Stimulated activated CD4-positive, alpha-beta T cell treated with anti-CD3 and anti-CD28 coated beads, TNF-alpha, amount 100 ng/mL, for 1 hour (primary cell): ENCODE data around the gene TEF.

Experiments used
- DNase-seq, 3 donors: peaks; one replicate each; pipeline ENCODE4 v3.0.0-alpha.2; 2020; ENCODE audit warnings: low read depth in 3 of 3, low spot score in 1 of 3

The TEF gene

DNA sequence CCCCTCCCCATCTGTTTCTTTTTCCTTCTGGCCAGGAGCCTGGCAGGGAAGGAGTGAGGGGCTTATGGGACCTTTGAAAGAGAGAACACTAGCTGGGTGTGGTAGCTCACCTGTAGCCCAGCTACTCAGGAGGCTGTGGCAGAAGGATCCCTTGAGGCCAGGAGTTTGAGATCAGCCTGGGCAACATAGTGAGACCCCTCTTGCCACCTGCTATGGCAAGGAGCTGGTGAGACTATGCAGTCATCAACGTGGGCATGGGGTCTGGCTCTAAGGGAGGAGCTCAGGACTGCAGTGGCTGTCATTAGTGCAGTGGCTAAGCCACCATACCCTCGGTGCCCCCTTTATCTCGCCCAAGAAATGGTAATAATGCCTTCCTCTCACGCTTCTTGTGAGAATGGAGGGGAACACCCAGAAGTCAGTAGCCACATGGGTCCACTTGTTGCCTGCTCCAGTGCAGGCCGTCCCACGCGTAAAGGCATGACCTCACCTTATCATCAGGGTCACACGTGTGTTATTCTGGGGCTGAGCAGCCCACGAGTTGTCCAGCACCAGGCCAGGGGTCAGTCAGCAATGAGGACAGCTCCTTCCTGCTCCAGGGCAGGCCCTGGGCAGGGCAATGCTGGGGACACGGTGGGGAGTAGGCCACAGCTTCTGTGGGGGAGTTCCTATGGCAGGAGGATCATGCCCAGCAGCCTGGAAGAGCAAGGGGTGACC is 27.7 kb upstream of the TEF start:
- DNase-seq, result no peak

DNA sequence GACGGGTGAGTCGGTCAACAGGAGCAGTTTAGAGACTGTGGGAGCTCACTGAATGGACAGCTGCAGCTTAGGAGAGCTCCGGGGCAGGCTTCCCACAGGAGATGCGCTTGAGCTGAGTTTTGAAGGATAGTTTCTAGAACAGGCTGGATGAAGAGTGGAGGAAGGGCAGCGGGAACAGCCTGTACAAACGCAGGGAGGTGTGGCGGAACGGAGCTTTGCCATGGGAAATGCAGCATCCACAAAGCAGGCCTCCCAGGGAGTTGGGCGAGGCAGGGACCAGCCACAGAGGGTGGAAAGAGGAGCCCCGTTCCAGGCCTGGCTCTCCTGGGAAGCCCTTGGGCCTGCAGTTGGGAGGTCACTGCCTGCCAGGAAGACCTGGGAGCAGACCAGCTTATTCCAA is 26.8 kb upstream of the TEF start:
- no peak for DNase-seq

DNA sequence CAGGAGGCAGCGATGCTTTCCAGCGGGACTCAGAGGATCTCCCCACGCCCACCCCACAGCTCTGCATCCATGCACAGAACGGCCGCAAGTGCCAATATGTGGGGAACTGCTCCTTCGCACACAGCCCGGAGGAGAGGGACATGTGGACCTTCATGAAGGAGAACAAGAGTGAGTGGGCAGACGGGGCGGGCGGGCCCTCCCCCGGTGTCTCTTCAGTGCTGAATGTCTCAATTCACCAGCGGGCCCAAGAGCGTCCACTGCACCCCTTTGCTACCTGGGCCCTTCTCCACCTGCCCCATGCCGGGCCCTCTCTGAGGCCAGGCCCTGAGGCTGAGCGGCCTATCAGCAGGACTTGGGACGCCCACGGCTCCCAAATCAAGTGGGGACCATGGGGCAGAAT is 25.8 kb upstream of the TEF start:
- DNase-seq, result no peak

DNA sequence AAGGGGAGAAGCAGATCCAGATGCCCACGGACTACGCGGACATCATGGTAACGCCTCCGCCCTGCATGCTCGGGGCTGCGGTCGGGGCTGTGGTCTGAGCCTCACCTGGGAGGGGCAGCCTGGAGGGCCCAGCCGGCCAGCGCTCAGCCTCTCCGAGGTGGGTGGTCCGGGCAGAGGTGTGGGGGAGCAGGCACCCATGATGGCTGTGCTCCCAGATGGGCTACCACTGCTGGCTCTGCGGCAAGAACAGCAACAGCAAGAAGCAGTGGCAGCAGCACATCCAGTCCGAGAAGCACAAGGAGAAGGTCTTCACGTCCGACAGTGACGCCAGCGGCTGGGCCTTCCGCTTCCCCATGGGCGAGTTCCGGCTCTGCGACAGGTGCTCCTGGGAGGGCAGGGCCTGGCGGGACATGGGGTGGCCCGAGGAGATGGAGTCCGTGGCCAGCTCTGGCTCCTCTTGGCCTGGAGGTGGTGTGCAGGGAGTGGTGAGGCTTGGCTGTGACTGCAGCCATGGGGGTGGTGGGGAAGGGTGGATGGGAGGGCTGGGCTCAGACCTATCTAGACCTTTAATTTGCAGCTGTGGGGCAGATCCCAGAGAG is 25.2 kb upstream of the TEF start:
- no peak for DNase-seq

DNA sequence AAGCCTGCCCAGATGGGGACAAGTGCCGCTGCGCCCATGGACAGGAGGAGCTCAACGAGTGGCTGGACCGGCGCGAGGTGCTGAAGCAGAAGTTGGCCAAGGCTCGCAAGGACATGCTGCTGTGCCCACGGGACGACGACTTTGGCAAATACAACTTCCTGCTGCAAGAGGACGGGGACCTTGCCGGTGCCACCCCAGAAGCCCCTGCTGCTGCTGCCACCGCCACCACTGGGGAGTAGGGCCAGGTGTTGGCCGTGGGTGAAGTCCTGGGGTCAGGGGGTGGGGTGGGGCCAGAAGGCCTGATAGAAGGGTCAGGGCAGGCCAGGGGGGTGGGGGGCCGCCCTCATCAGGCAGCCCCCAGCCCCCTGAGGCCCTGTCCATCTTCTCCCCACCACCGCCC is 24.6 kb upstream of the TEF start:
- DNase-seq, result no peak

DNA sequence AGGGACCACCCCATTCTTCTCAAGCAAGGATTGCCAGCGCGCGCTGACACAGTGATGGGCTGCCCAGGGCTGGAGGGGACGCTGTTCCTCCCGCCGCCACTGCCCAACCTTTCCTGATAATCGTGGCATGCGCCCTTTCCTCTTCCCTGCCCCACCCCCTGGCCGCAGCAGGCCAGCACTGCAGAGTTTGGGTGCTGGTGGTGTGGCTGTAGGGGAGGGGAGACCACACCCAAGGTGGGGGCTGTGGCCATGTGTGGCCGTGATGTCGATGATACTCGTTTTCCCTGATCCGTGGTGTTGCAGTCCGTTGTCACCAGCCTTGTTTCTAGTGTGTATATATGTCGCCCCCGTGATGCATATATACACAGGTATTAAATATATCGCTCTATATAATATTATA is 22.8 kb upstream of the TEF start:
- DNase-seq, result no peak

DNA sequence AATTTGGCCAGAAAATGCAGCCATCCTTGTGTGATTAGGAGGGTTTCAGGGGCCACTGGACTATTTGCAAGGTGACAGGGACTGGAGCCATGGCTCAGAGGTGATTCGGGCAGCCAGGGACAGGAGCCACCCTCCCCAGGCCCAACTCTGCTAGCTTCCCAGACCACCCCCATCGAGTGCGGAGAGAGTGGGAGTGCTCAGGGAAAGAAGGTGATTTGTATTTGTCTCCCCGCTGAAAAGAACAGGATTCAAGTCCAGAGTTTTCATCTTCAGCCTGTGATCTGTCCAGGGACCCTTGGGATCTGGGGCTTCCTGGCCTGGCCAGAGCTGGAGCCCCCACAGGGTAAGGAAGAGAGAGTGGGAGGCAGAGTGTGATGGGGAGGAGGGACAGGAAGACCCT is 22.4 kb upstream of the TEF start:
- DNase-seq, result no peak

DNA sequence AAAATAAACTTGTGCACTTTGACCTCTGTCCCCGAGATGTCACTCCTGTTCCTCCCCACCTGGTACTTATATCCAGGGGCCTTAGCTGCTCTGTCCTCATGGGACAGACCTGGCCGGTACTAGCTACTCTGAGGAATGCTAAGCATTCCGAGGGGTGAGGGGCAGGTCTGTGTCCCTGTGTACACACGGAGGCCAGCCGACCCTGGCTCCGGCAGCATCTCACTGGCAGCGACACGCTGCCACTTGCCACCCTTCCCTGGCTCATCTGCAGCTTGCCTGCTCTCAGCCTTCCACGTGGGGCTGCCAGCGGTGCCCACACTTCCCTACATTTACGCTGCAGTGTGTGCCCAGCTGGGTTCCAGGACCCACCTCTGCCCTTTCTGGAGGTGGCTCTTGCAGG is 21.6 kb upstream of the TEF start:
- DNase-seq, result no peak

DNA sequence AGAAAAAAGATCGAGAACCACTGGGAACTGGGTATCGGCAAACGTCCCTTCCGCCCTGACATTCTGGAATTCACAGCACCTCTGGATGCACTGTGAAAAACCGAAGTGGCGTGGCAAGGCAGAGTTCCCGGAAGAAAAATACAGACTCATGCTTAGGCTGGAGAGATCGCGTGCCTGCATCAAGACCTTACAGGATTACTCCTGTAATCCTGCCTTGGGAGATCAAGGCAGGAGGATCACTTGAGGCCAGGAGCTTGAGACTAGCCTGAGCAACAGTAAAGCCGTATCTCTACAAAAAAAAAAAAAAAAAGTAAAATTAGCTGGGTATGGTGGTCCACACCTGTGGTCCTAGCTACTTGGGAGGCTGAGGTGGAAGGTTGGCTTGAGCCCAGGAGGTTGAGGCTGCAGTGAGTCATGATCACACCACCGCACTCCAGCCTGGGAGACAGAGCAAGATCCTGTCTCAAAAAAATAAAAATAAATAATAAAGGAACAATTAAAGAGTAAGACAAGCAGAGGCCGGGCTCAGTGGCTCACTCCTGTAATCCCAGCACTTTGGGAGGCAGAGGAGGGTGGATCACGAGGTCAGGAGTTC is 19.9 kb upstream of the TEF start:
- no peak for DNase-seq

DNA sequence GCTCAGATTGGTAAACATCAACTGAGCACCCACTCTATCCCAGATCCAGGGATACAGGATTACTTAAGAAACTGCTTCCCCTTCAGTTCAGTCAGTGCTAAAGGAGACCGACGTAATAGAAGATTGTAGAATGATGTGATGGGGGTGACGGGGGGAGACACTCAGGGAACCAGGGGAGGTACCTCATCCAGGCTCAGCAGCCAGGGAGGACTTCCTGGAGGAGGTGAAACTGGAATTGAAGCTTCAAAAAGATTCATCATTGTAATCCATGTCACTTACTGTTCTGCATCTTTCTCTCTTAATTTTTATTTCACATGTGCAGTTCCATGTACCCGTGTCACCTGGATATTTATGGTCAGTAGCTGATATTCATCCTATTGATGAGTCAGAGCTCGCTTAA is 19.1 kb upstream of the TEF start:
- DNase-seq, result no peak

DNA sequence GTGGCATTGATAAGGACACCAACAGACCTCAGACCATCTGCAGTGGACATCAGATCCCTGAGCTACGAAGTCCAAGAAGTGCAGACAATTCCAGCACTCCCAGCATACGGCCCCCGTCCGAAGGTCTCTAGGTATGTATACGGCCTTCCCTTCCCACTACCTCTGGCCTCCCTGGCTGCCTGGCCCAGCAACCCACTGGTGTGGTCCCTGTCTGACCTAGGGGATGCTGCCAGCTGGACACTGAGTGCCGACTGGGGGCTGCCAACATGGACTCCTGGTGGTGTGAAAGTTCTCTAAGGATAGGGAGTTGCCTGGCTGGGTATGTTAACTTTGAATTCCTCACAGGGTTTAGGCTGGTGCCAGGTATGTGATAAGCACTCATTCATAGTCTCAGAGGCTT is 17.5 kb upstream of the TEF start:
- no peak for DNase-seq

DNA sequence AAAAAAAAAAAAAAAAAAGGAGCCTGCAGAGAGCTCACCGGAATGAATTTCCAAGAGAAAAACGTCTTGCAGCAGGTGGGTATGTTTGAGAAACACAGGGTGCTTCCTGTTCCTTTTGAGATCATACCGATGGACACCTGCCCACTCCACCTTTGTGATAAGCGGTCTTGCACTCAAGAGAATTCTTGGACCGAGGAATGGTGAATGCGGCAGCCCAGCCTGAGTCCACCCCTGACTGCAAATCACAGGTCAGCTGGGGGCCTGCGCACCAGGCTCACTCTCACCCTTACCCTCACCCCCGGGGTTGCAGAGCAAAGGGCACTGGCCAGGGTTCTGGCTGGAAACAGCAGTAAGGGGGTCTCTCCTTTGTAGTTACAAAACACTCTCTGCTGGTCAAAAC is 16.8 kb upstream of the TEF start:
- no peak for DNase-seq

DNA sequence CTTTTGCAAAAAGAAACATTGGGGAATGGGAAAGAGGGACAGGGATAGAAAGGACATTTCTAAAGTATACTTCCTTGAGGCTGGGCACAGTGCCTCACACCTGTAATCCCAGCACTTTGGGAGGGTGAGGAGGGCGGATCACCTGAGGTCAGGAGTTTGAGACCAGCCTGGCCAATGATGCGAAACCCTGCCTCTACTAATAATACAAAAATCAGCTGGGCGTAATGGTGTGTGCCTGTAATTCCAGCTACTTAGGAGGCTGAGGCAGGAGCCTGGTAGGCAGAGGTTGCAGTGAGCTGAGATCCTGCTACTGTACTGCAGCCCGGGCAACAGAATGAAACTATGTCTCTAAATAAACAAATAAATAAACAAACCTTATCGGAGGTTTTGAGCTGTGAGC is 16.3 kb upstream of the TEF start:
- no peak for DNase-seq

DNA sequence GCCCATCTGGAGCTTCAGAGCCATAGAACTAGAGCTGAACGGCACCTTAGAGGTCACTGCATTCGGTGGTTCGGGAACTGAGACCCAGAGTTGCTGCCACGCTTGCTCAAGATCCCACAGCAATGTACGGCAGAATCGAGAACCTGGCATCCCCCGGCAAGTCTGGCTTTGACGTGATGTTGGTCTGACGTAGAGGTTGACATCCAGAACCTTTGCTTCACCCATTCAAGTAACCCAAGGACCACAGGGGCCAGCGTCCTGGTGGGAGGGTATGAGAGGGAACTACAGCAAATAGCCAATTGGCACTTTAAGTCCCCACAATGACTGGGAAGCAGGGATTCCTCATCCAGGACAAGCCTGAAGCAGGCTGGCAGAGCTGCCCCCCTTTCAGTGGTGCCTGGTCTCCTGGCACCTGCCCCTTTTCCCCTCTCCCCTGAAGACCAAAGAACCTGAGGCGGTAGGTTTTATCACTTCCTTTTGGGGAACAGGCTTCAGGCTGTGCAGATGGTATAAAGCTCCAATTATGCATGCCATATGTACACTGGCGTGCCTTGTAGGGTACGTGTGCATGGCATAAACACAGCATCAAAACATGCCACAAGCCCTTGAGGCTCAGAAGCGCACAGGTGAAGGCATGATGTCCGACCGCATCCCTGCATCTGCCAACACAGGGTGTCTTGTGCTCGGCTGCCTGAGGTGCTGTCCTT is 15.3 kb upstream of the TEF start:
- DNase-seq, result no peak

DNA sequence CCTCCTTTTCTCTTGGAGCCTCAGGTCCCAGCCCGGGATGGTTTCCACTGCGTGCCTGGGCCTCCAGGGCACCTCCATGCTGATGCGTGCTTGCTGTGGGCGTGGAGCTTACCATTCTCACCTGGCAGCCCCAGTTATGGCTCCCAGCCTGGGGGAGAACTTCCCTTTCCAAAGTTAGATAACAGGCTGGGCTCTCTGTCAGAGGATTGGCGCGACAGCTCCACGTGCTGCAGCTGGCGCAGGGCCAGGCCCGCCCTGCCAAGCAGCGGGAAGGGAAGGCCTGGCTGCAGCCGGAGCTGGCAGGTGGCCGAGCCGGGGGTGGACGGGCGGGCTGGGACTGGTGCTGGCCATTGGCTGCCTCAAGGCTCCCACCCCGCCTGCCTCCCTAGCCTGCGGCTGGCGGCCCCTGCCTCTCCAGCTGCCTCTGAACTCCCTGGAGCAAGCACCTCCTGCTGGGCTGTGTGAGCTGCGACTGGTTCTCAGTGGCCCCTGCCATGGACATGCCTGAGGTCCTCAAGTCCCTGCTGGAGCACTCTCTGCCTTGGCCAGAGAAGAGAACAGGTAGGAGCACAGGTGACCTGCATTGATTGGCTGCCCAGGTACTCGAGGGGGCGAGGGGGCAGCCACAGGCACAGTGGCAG is 14.6 kb upstream of the TEF start:
- DNase-seq, result no peak

DNA sequence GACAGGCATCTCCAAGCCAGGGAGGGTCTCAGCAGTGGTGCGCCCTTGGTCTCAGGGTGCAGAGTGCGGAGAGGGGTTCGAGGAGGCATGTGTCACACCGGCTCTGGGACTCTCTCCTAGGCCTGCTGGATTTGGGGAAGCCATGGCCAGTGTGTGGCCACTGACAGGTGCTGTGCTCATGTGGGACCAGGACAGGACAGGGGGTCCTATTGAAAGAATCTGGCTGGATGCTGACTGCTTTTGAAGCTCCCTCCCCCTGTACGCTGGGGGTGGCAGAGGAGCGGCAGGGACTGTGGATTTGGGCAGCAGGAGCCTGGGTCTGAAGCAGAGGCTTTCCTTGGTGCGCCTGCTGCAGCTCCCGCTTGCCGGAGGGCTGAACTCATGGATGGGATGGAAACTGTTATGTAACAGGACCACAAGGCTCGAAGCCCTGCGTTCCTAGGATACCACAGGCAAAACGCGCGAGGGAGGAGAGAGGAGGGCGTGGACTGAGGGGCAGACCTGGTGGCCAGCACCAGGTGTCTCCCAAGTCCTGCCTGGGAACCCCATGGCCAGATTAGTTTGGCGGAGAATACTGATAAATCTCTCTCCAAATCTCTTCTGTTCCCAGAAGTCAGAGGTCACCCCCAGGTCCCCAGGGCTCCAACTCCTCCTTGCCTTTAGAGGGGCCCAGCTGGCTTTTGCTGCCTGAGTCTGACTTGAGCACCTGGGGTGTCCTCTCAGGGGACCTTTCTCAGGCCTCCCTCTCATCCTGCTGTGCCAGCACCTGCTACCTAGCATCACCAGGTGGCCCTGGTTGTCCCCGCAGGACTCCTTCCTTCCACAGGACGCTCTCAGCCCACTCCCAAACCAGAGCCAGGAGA is 13.8 kb upstream of the TEF start:
- no peak for DNase-seq

DNA sequence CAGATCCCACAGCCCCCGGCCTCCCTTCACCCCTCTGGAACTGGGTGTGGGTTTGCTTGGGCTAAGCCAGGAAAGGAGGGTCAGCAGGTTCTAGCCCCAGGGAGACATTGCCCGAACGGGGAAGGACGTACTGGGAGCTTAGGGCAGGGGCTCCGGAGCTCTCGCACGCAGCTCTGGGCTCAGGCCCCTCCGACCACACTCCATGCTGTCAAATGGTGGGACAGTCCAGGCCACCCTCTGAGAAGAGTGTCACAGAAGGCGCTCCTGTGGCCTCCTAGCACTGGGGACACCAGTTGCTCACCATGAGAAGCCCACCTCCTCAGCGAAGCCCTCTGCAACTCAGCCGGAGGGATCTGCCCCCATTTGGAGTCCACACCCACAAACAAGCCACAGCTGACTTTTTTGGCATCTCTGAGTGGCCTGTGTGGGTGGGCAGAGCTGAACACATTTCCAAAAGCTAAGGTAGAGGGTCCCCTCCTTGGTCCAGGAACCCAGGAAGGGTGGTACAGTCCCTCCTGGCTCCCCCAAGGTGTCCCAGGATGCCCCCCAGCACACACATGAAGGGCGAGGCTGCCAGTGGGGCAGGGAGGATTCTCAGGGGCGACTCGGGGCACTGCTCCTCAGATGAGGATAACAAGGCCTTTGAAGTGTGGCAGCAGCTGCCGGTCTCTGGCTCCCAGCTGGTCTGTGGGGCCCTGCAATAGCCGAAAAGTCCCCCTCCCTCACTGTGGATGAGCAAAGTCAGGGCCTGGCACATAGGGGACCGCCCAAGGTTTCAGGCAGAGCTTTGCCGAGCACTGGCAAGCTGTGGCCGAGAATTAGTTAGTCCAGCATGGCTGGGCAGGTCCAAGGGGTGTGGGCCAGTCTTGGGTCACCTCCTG is 13.0 kb upstream of the TEF start:
- no peak for DNase-seq

DNA sequence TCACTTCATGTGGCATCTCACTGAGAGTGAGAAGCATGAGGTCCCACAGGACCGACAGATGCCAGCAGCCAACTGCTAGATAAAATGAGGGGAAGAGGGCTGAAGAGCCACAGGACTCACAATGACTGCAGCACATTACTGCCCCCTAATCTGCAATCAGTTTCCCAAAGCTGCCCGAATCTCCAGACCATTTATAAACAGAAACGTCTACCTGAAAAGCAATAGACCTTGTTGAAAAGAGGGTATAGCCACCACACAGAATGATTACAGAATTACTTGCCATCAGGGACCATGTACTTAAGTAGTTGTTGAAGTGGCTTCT is 12.4 kb upstream of the TEF start:
- no peak for DNase-seq

DNA sequence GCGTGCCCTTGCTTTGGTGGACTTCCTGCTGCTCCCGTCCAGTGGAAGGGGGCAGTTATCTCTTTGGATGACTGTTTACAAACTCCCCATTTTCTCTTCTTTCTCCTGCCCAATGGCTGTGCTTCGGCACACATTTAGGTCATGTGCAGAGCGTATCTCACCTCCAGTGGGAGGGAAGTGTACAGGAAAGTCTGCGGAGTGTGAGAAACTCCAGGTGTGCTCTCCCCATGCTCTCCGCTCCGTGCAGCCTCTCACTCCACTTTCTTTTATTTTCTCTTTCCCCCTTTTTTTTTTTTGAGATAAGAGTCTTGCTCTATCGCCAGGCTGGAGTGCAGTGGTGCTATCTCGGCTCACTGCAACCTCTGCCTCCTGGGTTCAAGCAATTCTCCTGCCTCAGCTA is 11.9 kb upstream of the TEF start:
- no peak for DNase-seq

DNA sequence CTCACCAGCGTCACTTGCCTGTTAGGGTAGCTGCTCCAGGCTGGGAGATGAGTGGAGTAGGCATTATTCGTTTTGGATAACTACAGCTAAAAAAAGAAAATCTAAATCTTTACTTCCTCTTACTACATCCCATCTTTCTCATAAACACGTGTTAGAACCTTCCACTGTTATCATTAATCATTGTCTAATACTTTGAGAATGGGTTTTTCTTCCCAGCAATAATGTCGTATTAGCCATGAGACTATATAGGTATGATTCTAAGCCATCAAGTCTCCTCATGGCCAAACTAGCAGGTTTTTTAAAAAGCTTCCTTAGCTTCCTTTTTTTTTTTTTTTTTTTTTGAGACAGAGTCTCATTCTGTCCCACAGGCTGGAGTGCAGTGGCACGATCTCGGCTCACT is 3.9 kb upstream of the TEF start:
- no peak for DNase-seq
